AG09309 (cell line): Measurements from ENCODE around the gene F2RL2.

Source experiments
- DNase-seq: peaks from one replicate; pipeline ENCODE4 v3.0.0-alpha.2; 2010; ENCODE audit warnings: low read depth
- H3K4me3 ChIP-seq: 2 replicates; pipeline ENCODE4 v1.5.1; 2011; ENCODE audit warnings: mild to moderate bottlenecking, low read depth, low read length, moderate library complexity; ENCODE audit not compliant: control insufficient read depth
- CTCF ChIP-seq: IDR thresholded peaks from 2 replicates; pipeline ENCODE4 v1.5.1; 2011; ENCODE audit warnings: mild to moderate bottlenecking, low read depth, low read length, inconsistent platforms; ENCODE audit not compliant: insufficient read depth, control insufficient read depth; ENCODE audit errors: missing control alignments

F2RL2 gene

GRCh38 chr5:76649140-76649539 is 25.9 kb upstream of the F2RL2 start:
- H3K4me3 ChIP-seq, result no peak overlapping the region
- DNase-seq, result no peak
- no peak for TF ChIP-seq CTCF

- no peak for DNase-seq
- no peak overlapping the region for H3K4me3 ChIP-seq
- no peak for TF ChIP-seq CTCF
Observed at GRCh38 chr5:76643371-76643770, 20.2 kb upstream of the F2RL2 start.

GRCh38 chr5:76642390-76643040 is 19.3 kb upstream of the F2RL2 start:
- no peak for TF ChIP-seq CTCF
- DNase-seq, result no peak
- no peak overlapping the region for H3K4me3 ChIP-seq

GRCh38 chr5:76641514-76642120 is 18.4 kb upstream of the F2RL2 start:
- peak; percentile 84 for TF ChIP-seq CTCF
- no peak overlapping the region for H3K4me3 ChIP-seq
- DNase-seq, result peak; percentile 43

GRCh38 chr5:76638479-76638878 is 15.3 kb upstream of the F2RL2 start:
- DNase-seq, result no peak
- no peak overlapping the region for H3K4me3 ChIP-seq
- TF ChIP-seq CTCF, result no peak

- TF ChIP-seq CTCF, result no peak
- DNase-seq, result no peak
- no peak overlapping the region for H3K4me3 ChIP-seq
Observed at GRCh38 chr5:76637490-76637889, 14.3 kb upstream of the F2RL2 start.

- DNase-seq, result no peak
- TF ChIP-seq CTCF, result no peak
- no peak overlapping the region for H3K4me3 ChIP-seq
Observed at GRCh38 chr5:76634661-76635060, 11.5 kb upstream of the F2RL2 start.
